ENCODE results near the gene AGPAT4.

AGPAT4 gene

DNA sequence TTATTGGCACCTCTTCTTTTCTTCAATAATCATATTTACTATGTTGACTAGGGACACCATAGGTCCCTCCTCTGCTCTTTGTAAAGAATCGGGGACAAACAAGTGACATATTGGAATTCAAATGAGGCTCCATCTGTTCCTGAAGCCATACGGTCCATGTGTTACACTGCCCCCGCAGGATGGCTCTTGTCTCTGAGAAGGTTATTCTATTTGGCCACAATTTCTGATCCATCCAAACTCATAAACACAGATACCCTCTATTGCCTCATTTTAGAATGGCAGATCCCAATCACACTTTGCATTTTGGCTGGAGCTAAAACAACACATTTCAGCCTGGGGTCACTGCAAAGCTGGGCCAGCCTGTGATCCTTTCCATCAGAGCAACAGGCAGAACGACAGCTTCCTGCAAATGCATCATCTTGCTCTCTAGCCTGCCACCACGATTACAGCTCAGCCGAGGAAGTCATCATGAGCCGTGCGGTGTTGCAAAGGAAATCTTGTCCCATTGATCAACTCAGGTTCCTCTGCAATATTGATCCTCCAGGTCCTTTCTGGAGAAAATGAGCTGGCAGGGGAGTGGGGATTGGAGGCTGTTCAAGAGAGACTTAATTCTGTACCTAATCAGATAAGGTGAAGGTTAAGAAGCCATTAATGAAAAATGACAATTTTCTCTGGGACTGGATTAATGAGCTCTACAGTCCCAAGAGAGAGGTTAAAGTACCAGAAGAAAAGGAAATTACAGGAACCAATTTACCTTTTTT, 73.1 kb downstream of the AGPAT4 start:
- ATAC-seq (ENCODE audit: low read depth) (no peak), DNase-seq (ENCODE audit: low spot score in 2 of 2) (no peak)
- no peaks in the 10 kb centered on the region for H3K9me3 Mint-ChIP-seq
- H3K4me1 Mint-ChIP-seq = peaks cover 5% of the 10 kb centered on the region
- H3K36me3 Mint-ChIP-seq = no peaks in the 10 kb centered on the region
- no peaks in the 10 kb centered on the region for H3K27me3 Mint-ChIP-seq
- no peak overlapping the region for H3K4me3 Mint-ChIP-seq
- no peak overlapping the region for H3K27ac Mint-ChIP-seq

GRCh38 chr6:161199850-161200249, 74.0 kb downstream of the AGPAT4 start:
- Mint-ChIP-seq H3K36me3 (no peaks in the 10 kb centered on the region), H3K9me3 (no peaks in the 10 kb centered on the region), H3K27ac (no peak overlapping the region), H3K4me3 (no peak overlapping the region), H3K27me3 (no peaks in the 10 kb centered on the region), H3K4me1 (peaks cover 5% of the 10 kb centered on the region)
- no peak for DNase-seq (ENCODE audit: low spot score in 2 of 2)
- ATAC-seq (ENCODE audit: low read depth) = no peak

GRCh38 chr6:161198783-161199460, 74.9 kb downstream of the AGPAT4 start:
- ATAC-seq (ENCODE audit: low read depth) (no peak), DNase-seq (ENCODE audit: low spot score in 2 of 2) (no peak)
- peaks cover 2% of the 10 kb centered on the region for H3K36me3 Mint-ChIP-seq
- no peak overlapping the region for H3K27ac Mint-ChIP-seq
- H3K9me3 Mint-ChIP-seq = peaks cover 3% of the 10 kb centered on the region
- peaks cover 5% of the 10 kb centered on the region for H3K4me1 Mint-ChIP-seq
- H3K4me3 Mint-ChIP-seq = no peak overlapping the region
- H3K27me3 Mint-ChIP-seq = peaks cover 3% of the 10 kb centered on the region

- H3K27ac Mint-ChIP-seq = no peak overlapping the region
- DNase-seq (ENCODE audit: low spot score in 2 of 2) = no peak
- peaks cover 3% of the 10 kb centered on the region for H3K9me3 Mint-ChIP-seq
- H3K4me3 Mint-ChIP-seq = no peak overlapping the region
- H3K36me3 Mint-ChIP-seq = peaks cover 2% of the 10 kb centered on the region
- H3K4me1 Mint-ChIP-seq = peaks cover 5% of the 10 kb centered on the region
- no peak for ATAC-seq (ENCODE audit: low read depth)
- H3K27me3 Mint-ChIP-seq = peaks cover 3% of the 10 kb centered on the region
These were observed 75.7 kb downstream of the AGPAT4 start for GRCh38 chr6:161198176-161198575.

DNA sequence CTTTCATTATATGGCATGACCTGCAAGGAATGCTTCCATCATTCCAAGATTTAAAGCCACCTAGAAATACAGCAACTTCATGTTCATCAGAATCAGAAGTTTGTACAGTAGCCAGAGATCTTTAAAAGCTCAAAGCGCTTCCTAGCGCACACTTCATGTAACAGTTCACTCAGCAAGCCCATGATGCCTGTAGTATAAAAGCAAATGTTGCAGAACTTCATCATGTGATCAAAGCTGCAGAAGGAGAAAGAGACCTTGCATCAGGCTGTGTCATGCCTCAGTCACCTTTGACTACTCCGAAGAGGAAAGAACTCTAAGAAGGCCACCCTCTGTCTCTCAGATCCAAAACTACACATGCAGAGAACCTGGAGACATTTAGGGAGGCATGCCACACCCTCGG, 78.5 kb downstream of the AGPAT4 start:
- ATAC-seq (ENCODE audit: low read depth) (no peak), DNase-seq (ENCODE audit: low spot score in 2 of 2) (no peak)
- no peak overlapping the region for H3K27ac Mint-ChIP-seq
- H3K4me1 Mint-ChIP-seq = no peaks in the 10 kb centered on the region
- no peak overlapping the region for H3K4me3 Mint-ChIP-seq
- H3K27me3 Mint-ChIP-seq = peaks cover 3% of the 10 kb centered on the region
- H3K36me3 Mint-ChIP-seq = peaks cover 5% of the 10 kb centered on the region
- peaks cover 13% of the 10 kb centered on the region for H3K9me3 Mint-ChIP-seq

GRCh38 chr6:161194374-161194773, 79.5 kb downstream of the AGPAT4 start:
- Mint-ChIP-seq H3K36me3 (peaks cover 5% of the 10 kb centered on the region), H3K27ac (no peak overlapping the region), H3K9me3 (peaks cover 13% of the 10 kb centered on the region), H3K4me3 (no peak overlapping the region), H3K4me1 (no peaks in the 10 kb centered on the region), H3K27me3 (peaks cover 5% of the 10 kb centered on the region)
- ATAC-seq (ENCODE audit: low read depth) (no peak), DNase-seq (ENCODE audit: low spot score in 2 of 2) (no peak)

GRCh38 chr6:161192636-161193411, 81.0 kb downstream of the AGPAT4 start:
- Mint-ChIP-seq H3K27me3 (peaks cover 5% of the 10 kb centered on the region), H3K36me3 (peaks cover 5% of the 10 kb centered on the region), H3K27ac (no peak overlapping the region), H3K9me3 (peaks cover 13% of the 10 kb centered on the region), H3K4me3 (no peak overlapping the region), H3K4me1 (no peaks in the 10 kb centered on the region)
- ATAC-seq (ENCODE audit: low read depth) (no peak), DNase-seq (ENCODE audit: low spot score in 2 of 2) (no peak)

DNA sequence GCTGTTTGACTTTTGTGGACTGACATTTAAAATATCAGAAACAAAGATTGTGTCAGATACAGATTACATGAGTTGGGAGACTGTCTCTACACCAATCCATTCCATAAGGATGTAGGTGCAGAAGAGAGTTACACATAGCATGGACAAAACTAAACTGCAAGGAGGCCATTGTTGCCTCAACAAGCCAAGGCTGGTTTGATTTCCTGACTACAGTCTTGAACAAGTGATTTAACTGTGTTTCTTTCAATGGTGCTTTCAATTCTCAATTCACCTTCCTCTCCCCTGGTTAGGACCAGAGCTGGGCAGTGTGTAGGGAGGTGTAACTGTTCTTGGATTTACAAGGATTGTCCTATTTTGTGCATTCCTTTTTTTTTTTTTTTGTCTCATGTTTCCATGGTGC, 82.2 kb downstream of the AGPAT4 start:
- Mint-ChIP-seq H3K9me3 (peaks cover 13% of the 10 kb centered on the region), H3K27me3 (peaks cover 7% of the 10 kb centered on the region), H3K4me1 (no peaks in the 10 kb centered on the region), H3K27ac (no peak overlapping the region), H3K36me3 (peaks cover 5% of the 10 kb centered on the region), H3K4me3 (no peak overlapping the region)
- DNase-seq (ENCODE audit: low spot score in 2 of 2) (no peak), ATAC-seq (ENCODE audit: low read depth) (no peak)

DNA sequence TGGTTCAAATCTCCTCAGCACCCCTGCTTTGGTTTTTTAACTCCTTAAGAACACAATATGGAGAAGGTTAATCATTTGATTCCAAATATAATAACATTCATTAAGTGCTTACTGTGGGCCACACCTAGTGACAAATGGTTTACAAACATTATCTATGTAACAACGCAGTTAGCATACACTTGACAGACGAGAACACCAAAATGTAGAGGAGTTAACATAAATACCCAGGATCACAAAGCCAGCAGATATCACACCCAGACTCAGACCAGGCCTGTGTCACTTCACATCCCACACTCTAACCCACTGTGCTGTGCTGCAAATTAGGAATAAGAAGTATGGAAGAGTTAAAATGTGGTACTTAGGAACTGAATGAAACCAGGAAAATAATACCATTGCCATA, 82.9 kb downstream of the AGPAT4 start:
- DNase-seq (ENCODE audit: low spot score in 2 of 2) (no peak), ATAC-seq (ENCODE audit: low read depth) (no peak)
- peaks cover 7% of the 10 kb centered on the region for H3K27me3 Mint-ChIP-seq
- H3K4me1 Mint-ChIP-seq = peaks cover 4% of the 10 kb centered on the region
- peaks cover 5% of the 10 kb centered on the region for H3K36me3 Mint-ChIP-seq
- H3K4me3 Mint-ChIP-seq = no peak overlapping the region
- H3K9me3 Mint-ChIP-seq = peaks cover 13% of the 10 kb centered on the region
- no peak overlapping the region for H3K27ac Mint-ChIP-seq

- no peak for ATAC-seq (ENCODE audit: low read depth)
- Mint-ChIP-seq H3K27me3 (peaks cover 7% of the 10 kb centered on the region), H3K4me3 (no peak overlapping the region), H3K4me1 (peaks cover 4% of the 10 kb centered on the region), H3K27ac (no peak overlapping the region), H3K36me3 (peaks cover 5% of the 10 kb centered on the region), H3K9me3 (peaks cover 13% of the 10 kb centered on the region)
- no peak for DNase-seq (ENCODE audit: low spot score in 2 of 2)
These were observed 84.0 kb downstream of the AGPAT4 start for GRCh38 chr6:161189891-161190290.

GRCh38 chr6:161188547-161189465, 85.1 kb downstream of the AGPAT4 start:
- H3K9me3 Mint-ChIP-seq = peaks cover 9% of the 10 kb centered on the region
- H3K27ac Mint-ChIP-seq = no peak overlapping the region
- DNase-seq (ENCODE audit: low spot score in 2 of 2) = no peak
- H3K36me3 Mint-ChIP-seq = peaks cover 3% of the 10 kb centered on the region
- peaks cover 4% of the 10 kb centered on the region for H3K4me1 Mint-ChIP-seq
- no peak for ATAC-seq (ENCODE audit: low read depth)
- no peak overlapping the region for H3K4me3 Mint-ChIP-seq
- peaks cover 7% of the 10 kb centered on the region for H3K27me3 Mint-ChIP-seq

DNA sequence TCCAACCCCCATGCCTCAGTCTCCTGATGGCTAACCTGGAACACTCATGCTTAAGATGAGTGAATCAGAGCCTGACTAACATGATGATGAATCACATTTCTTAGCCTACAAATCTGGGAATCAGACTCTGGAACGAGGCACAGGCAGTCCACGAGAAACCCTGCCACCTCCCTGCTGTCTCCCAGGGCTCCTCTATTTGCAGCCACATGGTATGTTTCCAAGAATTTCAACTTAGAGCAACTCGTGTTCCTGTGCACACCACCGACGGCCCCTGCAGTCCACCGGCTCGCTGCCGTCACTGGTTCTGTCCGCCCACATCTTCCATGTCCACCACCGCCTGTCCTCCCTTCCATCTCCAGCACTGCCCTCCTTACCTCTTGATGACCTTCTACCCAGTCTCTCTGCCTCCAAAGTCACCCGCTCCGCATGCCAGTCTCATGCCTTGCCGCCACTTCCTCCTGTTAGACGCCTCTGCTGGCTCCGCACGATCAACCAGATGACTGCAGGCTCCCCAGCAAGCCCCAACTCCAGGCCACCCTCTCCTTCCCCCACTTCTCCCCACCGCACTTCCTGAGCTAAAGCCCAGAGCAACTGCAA, 87.6 kb downstream of the AGPAT4 start:
- Mint-ChIP-seq H3K4me1 (peaks cover 4% of the 10 kb centered on the region), H3K27me3 (peaks cover 9% of the 10 kb centered on the region), H3K36me3 (no peaks in the 10 kb centered on the region), H3K9me3 (peaks cover 2% of the 10 kb centered on the region), H3K4me3 (no peak overlapping the region), H3K27ac (no peak overlapping the region)
- no peak for DNase-seq (ENCODE audit: low spot score in 2 of 2)
- no peak for ATAC-seq (ENCODE audit: low read depth)

- ATAC-seq (ENCODE audit: low read depth) (no peak), DNase-seq (ENCODE audit: low spot score in 2 of 2) (no peak)
- no peaks in the 10 kb centered on the region for H3K4me1 Mint-ChIP-seq
- H3K4me3 Mint-ChIP-seq = no peak overlapping the region
- H3K9me3 Mint-ChIP-seq = peaks cover 3% of the 10 kb centered on the region
- peaks cover 6% of the 10 kb centered on the region for H3K27me3 Mint-ChIP-seq
- no peak overlapping the region for H3K27ac Mint-ChIP-seq
- peaks cover 7% of the 10 kb centered on the region for H3K36me3 Mint-ChIP-seq
These were observed 92.7 kb downstream of the AGPAT4 start for GRCh38 chr6:161181121-161181520.
